Measurements from ENCODE around the gene TUBB6.

The TUBB6 gene

DNA sequence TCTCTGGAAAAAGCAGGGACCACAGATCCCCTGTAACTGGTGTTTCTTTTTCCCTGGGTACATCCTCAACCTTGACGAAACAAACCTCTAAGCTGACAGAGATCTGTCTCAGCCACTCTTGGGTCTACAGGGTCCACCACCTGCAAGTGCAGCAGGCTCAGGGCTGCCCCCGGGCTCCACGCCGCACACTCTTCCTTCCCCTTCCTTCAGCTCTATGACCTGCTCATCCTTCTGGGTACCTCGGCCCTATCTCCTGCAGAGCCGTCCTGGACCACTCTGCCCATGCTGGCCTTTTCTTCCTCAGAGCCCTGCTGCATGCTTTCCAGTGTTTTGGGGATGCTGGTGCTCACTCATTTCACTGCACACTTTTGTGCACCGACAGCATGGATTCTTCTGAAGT, 27.5 kb downstream of the TUBB6 start:
- ChIA-PET POLR2A (no interaction called here), CTCF (no interaction called here)
- no peak for DNase-seq (ENCODE audit: extremely low spot score)
- no peak for TF ChIP-seq ZNF384 (IDR thresholded peaks at IDR 0.05)
- no peak for TF ChIP-seq ELF4 (IDR thresholded peaks at IDR 0.05)
- no peak for TF ChIP-seq L3MBTL2 (conservative IDR thresholded peaks at IDR 0.05)
- no peak for TF ChIP-seq LEF1 (IDR thresholded peaks at IDR 0.05; ENCODE audit: borderline replicate concordance)
- no peak for TF ChIP-seq FOXA1 (IDR thresholded peaks at IDR 0.05)
- no peak for TF ChIP-seq ARNT (IDR thresholded peaks at IDR 0.05)
- TF ChIP-seq, protein P1, sequence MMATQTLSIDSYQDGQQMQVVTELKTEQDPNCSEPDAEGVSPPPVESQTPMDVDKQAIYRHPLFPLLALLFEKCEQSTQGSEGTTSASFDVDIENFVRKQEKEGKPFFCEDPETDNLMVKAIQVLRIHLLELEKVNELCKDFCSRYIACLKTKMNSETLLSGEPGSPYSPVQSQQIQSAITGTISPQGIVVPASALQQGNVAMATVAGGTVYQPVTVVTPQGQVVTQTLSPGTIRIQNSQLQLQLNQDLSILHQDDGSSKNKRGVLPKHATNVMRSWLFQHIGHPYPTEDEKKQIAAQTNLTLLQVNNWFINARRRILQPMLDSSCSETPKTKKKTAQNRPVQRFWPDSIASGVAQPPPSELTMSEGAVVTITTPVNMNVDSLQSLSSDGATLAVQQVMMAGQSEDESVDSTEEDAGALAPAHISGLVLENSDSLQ (IDR thresholded peaks at IDR 0.05) = no peak
- TF ChIP-seq SP1 (IDR thresholded peaks at IDR 0.05) = no peak
- TF ChIP-seq SUZ12 (IDR thresholded peaks at IDR 0.05) = no peak
- TF ChIP-seq TARDBP (IDR thresholded peaks at IDR 0.05) = no peak
- no peak for TF ChIP-seq FOXM1 (IDR thresholded peaks at IDR 0.05; ENCODE audit: borderline replicate concordance)

DNA sequence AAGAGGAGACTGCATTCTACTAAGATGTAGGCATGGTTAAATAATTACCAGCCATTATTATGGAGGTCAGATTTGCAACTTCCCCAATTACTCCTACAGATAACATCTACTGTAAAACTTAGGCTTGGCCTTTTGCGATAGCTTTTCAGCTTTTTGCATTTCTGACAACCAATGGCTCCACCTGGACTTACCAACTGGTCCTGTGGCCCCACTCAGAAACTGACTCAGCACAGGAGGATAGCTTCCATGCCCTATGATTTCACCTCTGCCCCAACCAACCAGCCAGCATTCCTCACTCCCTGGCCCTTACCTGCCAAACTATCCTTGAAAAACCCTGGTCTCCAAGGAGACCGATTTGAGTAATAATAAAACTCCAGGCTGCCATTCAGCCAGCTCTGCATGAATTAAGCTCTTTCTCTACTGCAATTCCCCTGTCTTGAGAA, 28.2 kb downstream of the TUBB6 start:
- no peak for TF ChIP-seq FOXA1 (IDR thresholded peaks at IDR 0.05)
- TF ChIP-seq FOXK2 (IDR thresholded peaks at IDR 0.05) = no peak
- no peak for TF ChIP-seq SP1 (IDR thresholded peaks at IDR 0.05)
- TF ChIP-seq HDGF (IDR thresholded peaks at IDR 0.05; ENCODE audit: borderline replicate concordance) = no peak
- no peak for TF ChIP-seq SUZ12 (IDR thresholded peaks at IDR 0.05)
- TF ChIP-seq CTBP1 (IDR thresholded peaks at IDR 0.05; ENCODE audit: borderline replicate concordance) = no peak
- TF ChIP-seq FOXM1 (IDR thresholded peaks at IDR 0.05; ENCODE audit: borderline replicate concordance) = no peak
- ChIA-PET POLR2A (no interaction called here), CTCF (no interaction called here)
- DNase-seq (ENCODE audit: extremely low spot score) = no peak

DNA sequence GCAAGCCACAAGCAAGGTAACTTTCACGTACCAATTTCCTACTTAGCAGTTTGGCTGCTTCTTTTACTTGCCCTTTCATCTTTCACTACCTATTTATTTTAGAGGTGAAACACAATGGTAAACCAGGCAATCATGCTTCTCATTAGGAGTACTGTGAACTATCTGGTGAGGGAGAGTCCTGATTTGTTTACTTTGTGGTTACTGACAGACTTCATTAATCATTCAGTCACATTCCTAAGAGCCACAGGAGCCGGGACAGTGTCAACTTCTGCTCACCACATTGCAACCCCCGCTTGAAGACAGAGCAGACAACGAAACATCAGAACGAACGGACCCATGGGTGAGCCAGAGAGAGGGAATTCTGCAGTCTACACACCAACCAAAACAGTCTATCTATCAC, 28.8 kb downstream of the TUBB6 start:
- CTCF ChIA-PET = no interaction called here
- no peak for DNase-seq (ENCODE audit: extremely low spot score)
- no peak for TF ChIP-seq FOXM1 (IDR thresholded peaks at IDR 0.05; ENCODE audit: borderline replicate concordance)
- TF ChIP-seq, protein P1 (IDR thresholded peaks at IDR 0.05) = 0 out of 2 replicates have a peak, but pooled peaks have one; percentile 9
- POLR2A ChIA-PET = no interaction called here

DNA sequence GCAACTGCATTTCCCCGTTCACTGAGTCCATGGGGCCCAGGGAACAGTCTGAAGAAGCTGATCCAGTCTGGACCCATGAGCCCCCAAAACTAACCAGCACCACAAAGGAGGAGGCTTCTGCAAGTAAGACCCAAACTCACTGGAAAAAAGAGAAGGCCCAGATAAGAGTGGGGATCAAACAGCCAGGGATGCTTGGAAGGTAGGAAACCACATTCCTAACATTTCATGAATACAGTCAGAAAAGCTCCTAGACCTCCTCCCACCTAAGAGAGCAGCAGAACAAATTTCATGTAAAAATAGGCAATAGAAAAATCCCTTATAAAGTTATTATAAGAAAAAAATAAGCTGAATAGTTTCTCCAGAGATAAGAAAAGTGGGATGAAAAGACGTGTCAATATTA, 30.3 kb downstream of the TUBB6 start:
- no peak for DNase-seq (ENCODE audit: extremely low spot score)
- POLR2A ChIA-PET = no interaction called here
- no peak for TF ChIP-seq L3MBTL2 (conservative IDR thresholded peaks at IDR 0.05)
- TF ChIP-seq ZNF384 (IDR thresholded peaks at IDR 0.05) = no peak
- no peak for TF ChIP-seq SUZ12 (IDR thresholded peaks at IDR 0.05)
- TF ChIP-seq FOXK2 (IDR thresholded peaks at IDR 0.05) = no peak
- no peak for TF ChIP-seq LEF1 (IDR thresholded peaks at IDR 0.05; ENCODE audit: borderline replicate concordance)
- CTCF ChIA-PET = no interaction called here

DNA sequence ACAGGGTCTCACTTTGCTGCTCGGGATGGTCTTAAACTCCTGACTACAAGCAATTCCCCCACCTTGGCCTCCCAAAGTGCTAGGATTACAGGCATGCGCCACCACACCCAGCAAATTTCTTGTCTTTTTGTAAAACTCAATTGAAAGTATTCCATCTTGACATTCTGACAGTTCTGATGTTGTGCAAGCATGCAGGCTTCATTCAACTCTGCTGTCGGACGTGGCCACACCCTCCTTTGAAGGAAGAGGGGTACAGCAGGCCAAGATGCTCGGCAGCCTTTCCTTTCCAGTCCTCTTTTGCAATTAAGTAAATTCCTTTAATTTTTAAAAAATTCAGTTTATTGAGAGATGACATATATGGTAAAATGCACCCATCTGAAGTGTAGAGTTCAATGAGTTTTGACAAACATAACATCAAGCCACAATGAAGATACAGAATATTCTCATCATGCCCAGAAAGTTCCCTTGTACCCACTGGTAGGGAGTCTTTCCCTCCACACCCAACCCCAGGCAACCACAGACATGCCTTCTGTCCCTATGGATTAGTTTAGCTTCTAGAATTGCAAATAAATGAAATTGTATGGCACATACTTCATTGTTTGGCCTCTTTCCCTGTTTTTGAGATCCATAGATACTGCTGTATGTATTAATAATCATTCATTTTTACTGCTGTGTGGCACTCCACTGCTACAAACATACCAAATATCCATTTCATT, 33.1 kb downstream of the TUBB6 start:
- ChIA-PET POLR2A (no interaction called here), CTCF (no interaction called here)
- TF ChIP-seq FOXM1 (IDR thresholded peaks at IDR 0.05; ENCODE audit: borderline replicate concordance) (no peak), SP1 (IDR thresholded peaks at IDR 0.05) (no peak), FOXK2 (IDR thresholded peaks at IDR 0.05) (no peak), CTBP1 (IDR thresholded peaks at IDR 0.05; ENCODE audit: borderline replicate concordance) (no peak), LEF1 (IDR thresholded peaks at IDR 0.05; ENCODE audit: borderline replicate concordance) (no peak), FOXA1 (IDR thresholded peaks at IDR 0.05) (no peak), NFRKB (IDR thresholded peaks at IDR 0.05) (no peak), ZNF384 (IDR thresholded peaks at IDR 0.05) (no peak), ELF4 (IDR thresholded peaks at IDR 0.05) (no peak), ARNT (IDR thresholded peaks at IDR 0.05) (no peak), TARDBP (IDR thresholded peaks at IDR 0.05) (no peak), BHLHE40 (IDR thresholded peaks at IDR 0.05; ENCODE audit: borderline replicate concordance) (no peak), L3MBTL2 (conservative IDR thresholded peaks at IDR 0.05) (no peak), HDGF (IDR thresholded peaks at IDR 0.05; ENCODE audit: borderline replicate concordance) (no peak), SUZ12 (IDR thresholded peaks at IDR 0.05) (no peak)
- TF ChIP-seq, protein P1 (IDR thresholded peaks at IDR 0.05) = no peak
- no peak for DNase-seq (ENCODE audit: extremely low spot score)

DNA sequence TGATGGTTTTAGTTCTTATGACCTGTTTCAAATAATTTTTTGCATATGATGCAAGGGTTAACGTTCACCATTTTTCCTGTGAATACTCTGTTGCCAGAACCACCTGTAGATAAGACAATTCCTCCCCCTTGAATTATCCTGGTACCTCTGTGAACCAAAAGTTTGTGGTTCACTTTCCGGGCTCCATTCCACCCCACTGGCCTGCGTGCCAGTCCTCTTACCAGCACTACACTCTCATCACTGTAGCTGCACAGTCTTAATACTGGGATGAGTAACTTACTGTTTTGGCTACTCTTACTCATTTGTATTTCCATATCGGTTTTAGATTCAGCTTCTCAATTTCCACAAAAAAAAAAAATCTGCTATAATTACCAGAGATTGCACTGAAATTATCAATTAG, 34.6 kb downstream of the TUBB6 start:
- CTCF ChIA-PET = no interaction called here
- TF ChIP-seq FOXK2 (IDR thresholded peaks at IDR 0.05) (no peak), SUZ12 (IDR thresholded peaks at IDR 0.05) (no peak), ARNT (IDR thresholded peaks at IDR 0.05) (no peak), FOXM1 (IDR thresholded peaks at IDR 0.05; ENCODE audit: borderline replicate concordance) (no peak), TARDBP (IDR thresholded peaks at IDR 0.05) (no peak), FOXA1 (IDR thresholded peaks at IDR 0.05) (no peak), SP1 (IDR thresholded peaks at IDR 0.05) (no peak), L3MBTL2 (conservative IDR thresholded peaks at IDR 0.05) (no peak), ZNF384 (IDR thresholded peaks at IDR 0.05) (no peak), BHLHE40 (IDR thresholded peaks at IDR 0.05; ENCODE audit: borderline replicate concordance) (no peak)
- TF ChIP-seq, protein P1 (IDR thresholded peaks at IDR 0.05) = no peak
- POLR2A ChIA-PET = no interaction called here
- no peak for DNase-seq (ENCODE audit: extremely low spot score)

Data from HEK293T (cell line).